Right lobe of liver (tissue), 4 donors: ENCODE measurements around the gene THOC7.

Experiments
- CTCF ChIP-seq, 4 donors: fragments of 200-600 bp in 3 of 4; fragments of 450-650 bp in 1 of 4; IDR thresholded peaks; one replicate each; pipeline versions ENCODE4 v1.5.1 to v1.8.0; 2016 to 2022; ENCODE audit warnings: antibody characterized with exemption in 4 of 4, mild to moderate bottlenecking in 2 of 4
- POLR2A ChIP-seq: fragments of 450-650 bp; IDR thresholded peaks from one replicate; pipeline ENCODE4 v1.6.1; 2017; ENCODE audit warnings: antibody characterized with exemption, mild to moderate bottlenecking
- donor health status: DM: no; HTN: no; CAD: no.
- donor health status: DM: no; HTN: no; CAD: no.
- donor health status: DM: no; HTN: yes; CAD: no.

- TF ChIP-seq CTCF (IDR thresholded peaks at IDR 0.05), result no peak
- TF ChIP-seq POLR2A, result no peak
These were observed 2.3 kb downstream of the THOC7 start for GRCh38 chr3:63861306-63861705.
